SK-N-SH (cell line): Measurements from ENCODE around the gene TRIM14. TPM values are rescaled to one million over a fixed set of nuclear protein-coding genes. Genes with fewer than 3 reads are reported as not detected.

Experiments used
- CTCF ChIA-PET: fragments of 300-600, 350-600 bp; formaldehyde crosslinking; extraction: SDS; loops from one replicate; lab custom pipeline; 2021; lab: Yijun Ruan, JAX
- POLR2A ChIA-PET: fragments of 350-600 bp; sonication (Branson Sonifier 250); formaldehyde crosslinking; extraction: SDS; loops from one replicate; lab custom pipeline; 2020; ENCODE audit warnings: antibody characterized with exemption, inconsistent platforms; lab: Yijun Ruan, JAX
- DNase-seq: peaks from one replicate; pipeline ENCODE4 v3.0.0; 2012
- H2AFZ ChIP-seq: fragments of 200-600 bp; sonication (generic); 2 replicates; pipeline ENCODE4 v1.8.1; 2016; ENCODE audit warnings: antibody characterized with exemption, mild to moderate bottlenecking, low read depth
- H3F3A ChIP-seq: fragments of 200-600 bp; sonication (generic); replicated peaks from 2 replicates; pipeline ENCODE3; 2016; ENCODE audit warnings: antibody characterized with exemption, mild to moderate bottlenecking; ENCODE audit not compliant: insufficient read depth
- H3K27ac ChIP-seq, 2 experiments: fragments of 200-500 bp in 1 of 2; fragments of 200-600 bp in 1 of 2; sonication (Bioruptor generic) in 1 of 2; sonication (generic), shearing (Covaris generic) in 1 of 2; 2 replicates each; pipeline versions ENCODE4 v1.5.1 to v1.6.1; 2014 to 2016; ENCODE audit warnings: low read depth in 2 of 2, inconsistent platforms in 1 of 2, low read length in 1 of 2, mild to moderate bottlenecking in 1 of 2, mixed read lengths in 1 of 2
- H3K27me3 ChIP-seq: fragments of 200-600 bp; sonication (generic), shearing (Covaris generic); 2 replicates; pipeline ENCODE4 v1.6.1; 2016; ENCODE audit warnings: mixed run types; ENCODE audit not compliant: insufficient read depth
- H3K36me3 ChIP-seq, 2 experiments: fragments of 200-500 bp in 1 of 2; fragments of 200-600 bp in 1 of 2; sonication (Bioruptor generic) in 1 of 2; sonication (generic) in 1 of 2; replicated peaks in 1 of 2; 2 replicates each; pipeline versions ENCODE3 to v1.5.1; 2014 to 2016; ENCODE audit warnings: low read length in 1 of 2, mild to moderate bottlenecking in 1 of 2; ENCODE audit not compliant: insufficient read depth in 2 of 2, control insufficient read depth in 1 of 2
- H3K4me1 ChIP-seq, 2 experiments: fragments of 200-500 bp in 1 of 2; fragments of 200-600 bp in 1 of 2; sonication (Bioruptor generic) in 1 of 2; sonication (generic), shearing (Covaris generic) in 1 of 2; 2 replicates each; pipeline versions ENCODE4 v1.5.1 to v1.6.1; 2014 to 2016; ENCODE audit warnings: low read depth in 1 of 2, low read length in 1 of 2, mixed run types in 1 of 2; ENCODE audit not compliant: insufficient read depth in 2 of 2, control insufficient read depth in 1 of 2
- H3K4me2 ChIP-seq: fragments of 200-600 bp; sonication (generic), shearing (Covaris generic); 2 replicates; pipeline ENCODE4 v1.6.1; 2017; ENCODE audit warnings: mixed run types
- H3K4me3 ChIP-seq, 2 experiments: fragments of 200-500 bp in 1 of 2; fragments of 200-600 bp in 1 of 2; sonication (Bioruptor generic) in 1 of 2; sonication (generic), shearing (Covaris generic) in 1 of 2; 2 replicates each; pipeline versions ENCODE4 v1.5.1 to v1.8.1; 2014 to 2016; ENCODE audit warnings: low read depth in 2 of 2, inconsistent platforms in 1 of 2, low read length in 1 of 2, mild to moderate bottlenecking in 1 of 2, mixed read lengths in 1 of 2, moderate library complexity in 1 of 2
- H3K79me2 ChIP-seq: fragments of 200-600 bp; sonication (generic); 2 replicates; pipeline ENCODE4 v1.8.1; 2017; ENCODE audit warnings: mild to moderate bottlenecking; ENCODE audit not compliant: insufficient read depth
- H3K9ac ChIP-seq: fragments of 200-600 bp; sonication (generic); 2 replicates; pipeline ENCODE4 v1.6.1; 2017; ENCODE audit warnings: mixed run types
- H3K9me2 ChIP-seq: fragments of 200-600 bp; sonication (generic); 2 replicates; pipeline ENCODE4 v1.6.1; 2017; ENCODE audit warnings: mixed run types
- H3K9me3 ChIP-seq: fragments of 200-600 bp; sonication (generic); 2 replicates; pipeline ENCODE4 v1.6.1; 2017; ENCODE audit warnings: mixed run types, mild to moderate bottlenecking, moderate library complexity
- H4K20me1 ChIP-seq: fragments of 200-600 bp; sonication (generic); 2 replicates; pipeline ENCODE4 v1.6.1; 2017; ENCODE audit warnings: mild to moderate bottlenecking, mixed run types; ENCODE audit not compliant: insufficient read depth
- CTCF ChIP-seq: fragments of 200-600 bp; sonication (generic); IDR thresholded peaks from 2 replicates; pipeline ENCODE4 v1.6.1; 2017; ENCODE audit warnings: antibody characterized with exemption, mild to moderate bottlenecking, moderate library complexity
- FOSL2 ChIP-seq: IDR thresholded peaks from 2 replicates; pipeline ENCODE4 v1.4.0; 2012; ENCODE audit warnings: low read depth, mild to moderate bottlenecking, moderate library complexity, borderline replicate concordance
- GABPA ChIP-seq: IDR thresholded peaks from 2 replicates; pipeline ENCODE4 v1.4.0; 2012; ENCODE audit warnings: low read depth, mild to moderate bottlenecking
- GATA2 ChIP-seq: sonication (generic); formaldehyde crosslinking; IDR thresholded peaks from 2 replicates; pipeline ENCODE4 v1.5.0; 2020; ENCODE audit warnings: mild to moderate bottlenecking, missing genetic modification reagents
- MAX ChIP-seq: IDR thresholded peaks from 2 replicates; pipeline ENCODE4 v1.4.0; 2012; ENCODE audit warnings: low read depth
- MEF2A ChIP-seq: IDR thresholded peaks from 2 replicates; pipeline ENCODE4 v1.4.0; 2012; ENCODE audit warnings: low read depth, borderline replicate concordance
- MXI1 ChIP-seq: IDR thresholded peaks from 2 replicates; pipeline ENCODE4 v1.6.1; 2012; ENCODE audit warnings: mild to moderate bottlenecking, low read depth, low read length, improper control_type of control experiment
- NRF1 ChIP-seq: IDR thresholded peaks from 2 replicates; pipeline ENCODE4 v1.6.1; 2012; ENCODE audit warnings: low read depth, mild to moderate bottlenecking, low read length
- PBX3 ChIP-seq: IDR thresholded peaks from 2 replicates; pipeline ENCODE4; 2012
- RAD21 ChIP-seq: IDR thresholded peaks from 2 replicates; pipeline ENCODE4 v1.6.1; 2012; ENCODE audit warnings: mild to moderate bottlenecking, low read length
- RCOR1 ChIP-seq: fragments of 150-350 bp; IDR thresholded peaks from 2 replicates; pipeline ENCODE4 v1.6.1; 2017; ENCODE audit warnings: antibody characterized with exemption, low read length
- RXRA ChIP-seq: IDR thresholded peaks from 2 replicates; pipeline ENCODE4 v1.4.0; 2012; ENCODE audit warnings: low read depth, mild to moderate bottlenecking, borderline replicate concordance
- SIN3A ChIP-seq: IDR thresholded peaks from 2 replicates; pipeline ENCODE4 v1.6.1; 2012; ENCODE audit warnings: low read depth, mild to moderate bottlenecking, low read length, moderate library complexity, borderline replicate concordance
- TAF1 ChIP-seq: IDR thresholded peaks from 2 replicates; pipeline ENCODE4 v1.6.1; 2012; ENCODE audit warnings: low read depth, mild to moderate bottlenecking, low read length, moderate library complexity, borderline replicate concordance
- TCF12 ChIP-seq: IDR thresholded peaks from 2 replicates; pipeline ENCODE4 v1.4.0; 2012
- USF2 ChIP-seq: fragments of 150-350 bp; IDR thresholded peaks from 2 replicates; pipeline ENCODE4 v1.6.1; 2017; ENCODE audit warnings: antibody characterized with exemption, low read length, low read depth, borderline replicate concordance
- YY1 ChIP-seq: IDR thresholded peaks from 2 replicates; pipeline ENCODE4 v1.4.0; 2012; ENCODE audit warnings: low read depth, mild to moderate bottlenecking
- ZBTB33 ChIP-seq: IDR thresholded peaks from 2 replicates; pipeline ENCODE4 v1.4.0; 2012; ENCODE audit warnings: low read depth, borderline replicate concordance
- WGBS: methylation state at CpG from one replicate; pipeline ENCODE4 v1.1.6; 2017; ENCODE audit warnings: low lambda C conversion rate; 5-methylcytosine and 5-hydroxymethylcytosine counted together
- polyA plus RNA-seq, 3 experiments: library from polyadenylated mRNA; depleted of rRNA; stranded (reverse); fragments of >200 nt; gene quantifications; 2 replicates each; pipeline ENCODE4 v1.2.3, GENCODE V29; 2012

The TRIM14 gene
- polyA plus RNA-seq, 1 of the 3 experiments (the other 2 are of a cell fraction) = 15.3 TPM

GRCh38 chr9:98085944-98086343 is 33.1 kb downstream of the TRIM14 start:
- Histone ChIP-seq H3K4me3 (no peak overlapping the region), H3K4me1 (peaks cover 3 to 5% of the 10 kb centered on the region in 2 experiments; a peak in 2 of 4 replicates), H3K9ac (no peak overlapping the region), H3F3A (peaks cover 3% of the 10 kb centered on the region), H3K36me3 (peaks cover 4 to 32% of the 10 kb centered on the region in 2 experiments), H4K20me1 (no peaks in the 10 kb centered on the region), H3K4me2 (no peak overlapping the region), H3K27me3 (no peaks in the 10 kb centered on the region), H2AFZ (no peak overlapping the region), H3K79me2 (no peaks in the 10 kb centered on the region), H3K9me2 (no peaks in the 10 kb centered on the region), H3K9me3 (no peaks in the 10 kb centered on the region), H3K27ac (no peak overlapping the region)
- 93% methylated on average over 7 of the region's 7 CpGs for WGBS
- POLR2A ChIA-PET = no interaction called here
- CTCF ChIA-PET = interaction anchor here (0.9 to 1.3 kb wide), 5 partner anchors 10 to 690 kb away, joined by 3 to 4 read pairs (median 3); no protein-coding TSS in a partner anchor
- no peak for DNase-seq
- TF ChIP-seq RAD21 = no peak
- no peak for TF ChIP-seq USF2
- TF ChIP-seq FOSL2 = no peak
- TF ChIP-seq YY1 = no peak
- no peak for TF ChIP-seq PBX3
- no peak for TF ChIP-seq RCOR1
- TF ChIP-seq MEF2A = no peak
- no peak for TF ChIP-seq NRF1
- no peak for TF ChIP-seq TAF1
- no peak for TF ChIP-seq SIN3A
- TF ChIP-seq GABPA = no peak
- TF ChIP-seq MAX = no peak
- TF ChIP-seq MXI1 = no peak
- TF ChIP-seq ZBTB33 = no peak
- TF ChIP-seq CTCF = no peak
- TF ChIP-seq TCF12 = no peak
- no peak for TF ChIP-seq RXRA
- TF ChIP-seq GATA2 (CRISPR knock-in tag) = no peak
